HEK293T (cell line): Measurements from ENCODE around the gene EBLN2.
A peak's percentile ranks its signal among the peaks of the same experiment; 100 is the strongest.
"Not testable (repeated sequence)": the region's sequence is repeated elsewhere in the genome, so short reads cannot be mapped to it uniquely, and the experiment has no call there.

Experiments used
- CTCF ChIA-PET: fragments of 350-600 bp; formaldehyde crosslinking; extraction: SDS; loops from one replicate; lab custom pipeline; 2021; ENCODE audit warnings: antibody characterized with exemption, inconsistent platforms; lab: Yijun Ruan, JAX
- POLR2A ChIA-PET: fragments of 350-600 bp; formaldehyde crosslinking; extraction: SDS; loops from one replicate; lab custom pipeline; 2020; ENCODE audit warnings: antibody characterized with exemption, inconsistent platforms; lab: Yijun Ruan, JAX
- DNase-seq: peaks from one replicate; pipeline ENCODE4 v3.0.0; 2012; ENCODE audit warnings: mixed read lengths; ENCODE audit errors: extremely low spot score
- ARNT ChIP-seq: fragments of 450-650 bp; IDR thresholded peaks from 2 replicates; pipeline ENCODE4 v1.6.1; 2017; ENCODE audit warnings: mild to moderate bottlenecking
- BHLHE40 ChIP-seq: fragments of 450-650 bp; IDR thresholded peaks from 2 replicates; pipeline ENCODE4 v1.6.1; 2016; ENCODE audit warnings: mild to moderate bottlenecking, moderate library complexity, borderline replicate concordance
- CTBP1 ChIP-seq: fragments of 450-650 bp; IDR thresholded peaks from 2 replicates; pipeline ENCODE4 v1.6.1; 2016; ENCODE audit warnings: borderline replicate concordance
- ELF4 ChIP-seq: fragments of 450-650 bp; IDR thresholded peaks from 2 replicates; pipeline ENCODE4 v1.6.1; 2017; ENCODE audit warnings: antibody characterized with exemption
- FOXA1 ChIP-seq: fragments of 450-650 bp; IDR thresholded peaks from 2 replicates; pipeline ENCODE4 v1.6.1; 2016; ENCODE audit warnings: mild to moderate bottlenecking
- FOXK2 ChIP-seq: fragments of 450-650 bp; IDR thresholded peaks from 2 replicates; pipeline ENCODE4 v1.6.1; 2016; ENCODE audit warnings: mild to moderate bottlenecking
- FOXM1 ChIP-seq: fragments of 450-650 bp; IDR thresholded peaks from 2 replicates; pipeline ENCODE4 v1.6.1; 2017; ENCODE audit warnings: mild to moderate bottlenecking, borderline replicate concordance
- HDGF ChIP-seq: fragments of 450-650 bp; IDR thresholded peaks from 2 replicates; pipeline ENCODE4 v1.6.1; 2017; ENCODE audit warnings: antibody characterized with exemption, borderline replicate concordance
- L3MBTL2 ChIP-seq: fragments of 450-650 bp; conservative IDR thresholded peaks from 2 replicates; pipeline ENCODE4 v1.6.1; 2016; ENCODE audit warnings: mild to moderate bottlenecking
- LEF1 ChIP-seq: fragments of 450-650 bp; IDR thresholded peaks from 2 replicates; pipeline ENCODE4 v1.6.1; 2017; ENCODE audit warnings: mild to moderate bottlenecking, borderline replicate concordance
- NFRKB ChIP-seq: fragments of 450-650 bp; IDR thresholded peaks from 2 replicates; pipeline ENCODE4 v1.6.1; 2016; ENCODE audit warnings: mild to moderate bottlenecking, moderate library complexity
- SP1 ChIP-seq: fragments of 450-650 bp; IDR thresholded peaks from 2 replicates; pipeline ENCODE4 v1.6.1; 2017
- SUZ12 ChIP-seq: fragments of 450-650 bp; IDR thresholded peaks from 2 replicates; pipeline ENCODE4 v1.6.1; 2016; ENCODE audit warnings: mild to moderate bottlenecking
- TARDBP ChIP-seq: fragments of 450-650 bp; IDR thresholded peaks from 2 replicates; pipeline ENCODE4 v1.6.1; 2016
- ZNF384 ChIP-seq: fragments of 450-650 bp; IDR thresholded peaks from 2 replicates; pipeline ENCODE4 v1.6.1; 2016
- TF ChIP-seq, protein P1 (sequence below): fragments of 450-650 bp; IDR thresholded peaks from 2 replicates; pipeline ENCODE4 v1.6.1; 2016

The EBLN2 gene

DNA sequence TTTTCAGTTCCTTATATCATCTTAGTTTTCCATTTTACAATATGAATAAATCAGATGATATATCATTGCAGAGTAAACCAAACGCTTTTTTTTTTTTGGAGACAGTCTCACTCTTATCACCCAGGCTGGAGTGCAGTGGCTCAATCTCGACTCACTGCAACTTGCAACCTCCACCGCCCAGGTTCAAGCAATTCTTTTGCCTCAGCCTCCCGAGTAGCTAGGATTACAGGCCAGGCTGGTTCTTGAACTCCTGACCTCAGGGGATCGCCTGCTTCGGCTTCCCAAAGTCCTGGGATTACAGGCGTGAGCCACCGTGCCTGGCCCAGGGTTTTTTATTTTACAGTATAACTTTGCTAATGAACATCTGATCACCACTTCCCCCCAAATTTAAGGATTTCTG, 5.9 kb upstream of the EBLN2 start:
- TF ChIP-seq LEF1 = no peak
- TF ChIP-seq TARDBP = no peak
- no peak for TF ChIP-seq BHLHE40
- TF ChIP-seq ZNF384 = no peak
- TF ChIP-seq FOXK2 = no peak
- no peak for TF ChIP-seq SP1
- no peak for TF ChIP-seq L3MBTL2
- TF ChIP-seq SUZ12 = no peak
- no peak for TF ChIP-seq FOXA1
- TF ChIP-seq FOXM1 = no peak
- TF ChIP-seq ARNT = no peak
- TF ChIP-seq NFRKB = no peak
- ChIA-PET CTCF (interaction anchor here (0.5 to 2.2 kb wide), 6 partner anchors 36 to 231 kb away, joined by 3 to 7 read pairs (median 4); partner anchors contain the start of gene PPP4R2), POLR2A (no interaction called here)
- DNase-seq = no peak

DNA sequence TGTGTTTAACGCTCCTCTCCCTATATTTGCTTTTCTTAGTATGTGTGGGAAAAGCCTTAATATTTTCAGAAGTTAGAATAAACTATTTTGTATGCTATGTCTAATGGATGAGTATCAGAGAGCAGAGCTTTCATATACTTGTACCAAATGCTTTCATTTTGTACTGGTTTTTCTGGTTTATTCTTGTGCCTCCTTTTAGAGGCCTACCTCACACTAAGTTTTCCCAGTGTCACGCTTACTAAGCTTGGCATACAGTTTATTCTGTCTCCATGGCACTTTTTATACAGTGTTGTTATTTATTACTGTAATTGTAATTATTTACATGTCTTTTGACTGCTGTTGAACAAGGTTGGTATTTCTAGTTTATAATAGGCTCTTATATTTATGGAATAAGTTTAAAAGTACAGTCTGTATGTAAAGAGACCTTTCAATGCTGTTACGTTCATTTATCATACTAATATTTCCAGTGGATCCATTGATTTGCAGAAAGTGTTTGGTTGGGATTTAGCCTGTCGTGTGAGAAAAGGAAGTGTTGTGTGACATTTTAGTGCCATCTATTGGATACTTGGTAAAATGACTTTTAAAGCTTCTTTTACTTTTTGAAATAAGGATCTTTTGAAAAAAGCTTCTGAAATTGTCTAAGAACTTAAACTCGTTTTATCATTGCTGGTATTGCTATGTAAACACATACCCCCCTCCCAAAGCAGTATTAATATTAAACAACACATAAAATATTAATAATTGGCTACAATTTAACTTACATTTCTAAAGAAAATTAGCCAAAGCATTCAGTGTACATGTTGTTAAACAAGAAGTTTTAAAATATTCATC, 5.2 kb upstream of the EBLN2 start:
- POLR2A ChIA-PET = no interaction called here
- DNase-seq = peak; percentile 39
- CTCF ChIA-PET = interaction anchor here (0.5 to 2.2 kb wide), 9 partner anchors 11 to 231 kb away, joined by 3 to 7 read pairs (median 4); partner anchors contain the start of gene PPP4R2

DNA sequence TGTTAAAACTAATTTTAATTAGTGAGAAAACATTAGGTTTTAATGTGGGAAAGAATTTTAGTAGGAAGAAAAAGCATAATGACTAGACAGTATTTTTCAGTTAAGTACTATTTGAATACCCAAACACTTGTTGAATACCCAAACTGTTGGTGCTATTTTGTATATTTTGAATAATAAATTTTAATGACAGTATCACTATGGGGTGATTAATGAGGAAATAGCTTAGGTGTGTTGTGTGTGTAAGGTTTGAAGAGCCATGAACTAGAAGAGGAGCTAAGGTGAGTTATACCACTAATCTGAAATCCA, 4.7 kb upstream of the EBLN2 start:
- TF ChIP-seq CTBP1 (no peak), FOXA1 (no peak), ARNT (no peak), ELF4 (no peak), HDGF (no peak), LEF1 (no peak), SP1 (no peak), SUZ12 (no peak), ZNF384 (no peak), BHLHE40 (no peak), FOXM1 (no peak), FOXK2 (no peak), NFRKB (no peak)
- TF ChIP-seq, protein P1, sequence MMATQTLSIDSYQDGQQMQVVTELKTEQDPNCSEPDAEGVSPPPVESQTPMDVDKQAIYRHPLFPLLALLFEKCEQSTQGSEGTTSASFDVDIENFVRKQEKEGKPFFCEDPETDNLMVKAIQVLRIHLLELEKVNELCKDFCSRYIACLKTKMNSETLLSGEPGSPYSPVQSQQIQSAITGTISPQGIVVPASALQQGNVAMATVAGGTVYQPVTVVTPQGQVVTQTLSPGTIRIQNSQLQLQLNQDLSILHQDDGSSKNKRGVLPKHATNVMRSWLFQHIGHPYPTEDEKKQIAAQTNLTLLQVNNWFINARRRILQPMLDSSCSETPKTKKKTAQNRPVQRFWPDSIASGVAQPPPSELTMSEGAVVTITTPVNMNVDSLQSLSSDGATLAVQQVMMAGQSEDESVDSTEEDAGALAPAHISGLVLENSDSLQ = no peak
- no peak for DNase-seq
- POLR2A ChIA-PET = interaction anchor here (0.6 kb wide), 1 partner anchor 58 kb away, joined by 3 read pairs; no protein-coding TSS in a partner anchor
- CTCF ChIA-PET = interaction anchor here (0.5 to 2.2 kb wide), 8 partner anchors 11 to 205 kb away, joined by 3 to 7 read pairs (median 4); no protein-coding TSS in a partner anchor

More for the DNA sequence above, 5.2 kb upstream of the EBLN2 start:
- TF ChIP-seq L3MBTL2 = no peak
- TF ChIP-seq SUZ12 = no peak
- TF ChIP-seq, protein P1 = peak; percentile 48
- TF ChIP-seq ZNF384 = no peak
- no peak for TF ChIP-seq HDGF

DNA sequence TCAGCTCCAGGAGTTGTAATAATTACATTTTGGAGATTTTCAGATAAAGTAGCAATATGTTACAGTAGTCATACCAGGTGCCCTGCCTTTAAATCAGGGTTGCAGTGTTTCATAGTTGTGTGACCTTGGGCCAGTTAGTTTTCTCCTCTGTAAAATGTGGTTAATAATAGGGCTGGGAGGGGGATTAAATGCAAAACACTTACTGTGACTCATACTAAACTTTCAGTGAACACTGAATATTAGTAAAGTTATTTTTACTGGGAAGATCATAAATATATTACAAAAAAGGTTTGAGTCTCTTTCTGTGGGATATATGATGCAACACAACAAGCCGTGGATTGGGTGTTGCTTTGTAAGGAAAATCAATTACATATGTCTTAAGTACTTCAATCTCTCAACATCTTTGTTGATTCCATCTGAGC, 1.1 kb upstream of the EBLN2 start:
- TF ChIP-seq SP1 = no peak
- TF ChIP-seq HDGF = no peak
- no peak for TF ChIP-seq FOXA1
- TF ChIP-seq ARNT = no peak
- ChIA-PET CTCF (no interaction called here), POLR2A (no interaction called here)
- DNase-seq = no peak

DNA sequence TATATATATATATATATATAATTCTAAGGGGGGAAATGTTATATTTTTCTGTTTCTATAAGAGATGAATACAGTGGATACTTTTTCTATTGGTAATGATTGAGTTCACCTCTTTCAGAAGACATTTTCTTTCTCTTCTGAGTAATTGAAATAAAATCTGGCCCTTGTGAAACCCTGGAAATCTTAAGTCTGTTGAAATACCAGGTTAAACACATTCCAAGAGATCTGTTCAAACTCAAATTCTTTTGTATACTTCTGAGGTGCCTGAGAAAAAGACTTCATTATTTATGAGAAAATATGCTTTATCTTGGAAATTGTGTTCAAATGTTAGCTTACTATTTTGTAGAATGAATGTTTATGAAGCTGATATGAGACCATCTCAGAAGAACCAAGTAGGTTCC, 4.8 kb downstream of the EBLN2 start:
- DNase-seq, POLR2A ChIA-PET, CTCF ChIA-PET: not testable (repeated sequence)

DNA sequence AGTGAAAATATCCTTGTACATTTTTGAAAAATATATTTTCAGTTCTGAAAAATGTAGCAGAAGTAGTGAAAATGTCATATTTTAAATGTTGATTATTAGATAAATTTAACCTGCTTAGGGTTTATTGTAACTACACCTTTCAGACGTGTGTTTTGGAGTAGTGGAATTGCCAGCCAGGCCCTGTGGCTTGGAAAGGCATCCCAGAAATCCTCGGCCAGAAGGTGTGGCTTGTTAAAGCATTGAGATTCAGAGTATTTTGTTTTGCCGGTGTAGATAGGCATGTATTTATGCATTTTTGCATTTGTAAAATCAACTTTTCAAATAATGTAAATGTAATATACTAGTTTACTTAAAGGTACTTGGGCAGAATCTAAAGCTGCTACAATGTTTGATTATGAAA, 7.0 kb downstream of the EBLN2 start:
- ChIA-PET CTCF (no interaction called here), POLR2A (no interaction called here)
- TF ChIP-seq CTBP1 = no peak
- no peak for TF ChIP-seq SP1
- no peak for TF ChIP-seq L3MBTL2
- TF ChIP-seq ARNT = no peak
- DNase-seq = no peak

DNA sequence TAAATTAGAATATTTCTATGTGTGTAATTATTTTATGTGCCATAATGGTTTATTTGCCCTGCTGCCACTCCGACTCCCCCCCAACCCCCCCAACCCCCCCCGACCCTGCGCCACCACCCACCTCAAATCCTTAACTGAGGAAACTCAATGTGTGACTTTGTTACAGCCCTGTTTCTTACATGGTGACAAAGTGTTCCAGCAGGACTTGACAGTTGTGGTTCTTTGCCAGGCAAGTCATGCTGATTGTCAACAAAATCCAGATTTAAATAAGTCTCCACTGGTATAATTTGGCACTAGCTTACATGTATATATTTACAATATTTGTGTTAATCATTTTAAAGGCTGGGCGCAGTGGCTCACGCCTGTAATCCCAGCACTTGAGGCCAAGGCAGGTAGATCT, 7.7 kb downstream of the EBLN2 start:
- no peak for TF ChIP-seq ARNT
- no peak for TF ChIP-seq L3MBTL2
- TF ChIP-seq SUZ12 = no peak
- no peak for TF ChIP-seq BHLHE40
- TF ChIP-seq LEF1 = no peak
- no peak for TF ChIP-seq ZNF384
- TF ChIP-seq TARDBP = no peak
- TF ChIP-seq HDGF = no peak
- no peak for TF ChIP-seq ELF4
- TF ChIP-seq FOXA1 = no peak
- TF ChIP-seq FOXK2 = no peak
- TF ChIP-seq FOXM1 = no peak
- TF ChIP-seq SP1 = no peak
- ChIA-PET POLR2A (no interaction called here), CTCF (no interaction called here)
- DNase-seq = no peak
